Pancreas (tissue), 10 donors: ENCODE data around the gene SH3GLB1. TPM values are rescaled to one million over a fixed set of nuclear protein-coding genes. Genes with fewer than 3 reads are reported as not detected.
A peak's percentile ranks its signal among the peaks of the same experiment; 100 is the strongest.

Experiments used
- ATAC-seq, 4 donors: fragments of 200-7000 bp; cut with Tn5 transposase; one replicate each; pipeline versions ENCODE4 v1.8.0 to v1.9.1; 2020; ENCODE audit warnings: mild to moderate bottlenecking in 4 of 4, moderate library complexity in 4 of 4
- DNase-seq, 6 donors: peaks; one replicate each; pipeline ENCODE4 v3.0.0-alpha.2; 2020
- FAIRE-seq: peaks from 2 replicates; lab custom pipeline; 2012; peaks lifted over from hg19 to GRCh38; lab: Jason Lieb, UNC
- H3K27ac ChIP-seq, 4 donors: fragments of 200-600 bp; sonication (generic); 1 replicate in 3 of 4; 2 replicates in 1 of 4; pipeline versions ENCODE4 v1.5.0 to v1.8.0; 2020
- H3K27me3 ChIP-seq, 4 donors: fragments of 200-600 bp; one replicate each; pipeline ENCODE4 v1.8.0; 2021
- H3K36me3 ChIP-seq, 3 donors: fragments of 200-600 bp; sonication (generic) in 1 of 3; one replicate each; pipeline versions ENCODE4 v1.5.0 to v1.8.0; 2020 to 2021
- H3K4me1 ChIP-seq, 3 donors: fragments of 200-600 bp; one replicate each; pipeline ENCODE4 v1.8.0; 2021
- H3K4me3 ChIP-seq, 4 donors: fragments of 200-600 bp; sonication (generic) in 2 of 4; one replicate each; pipeline versions ENCODE4 v1.5.0 to v1.8.0; 2020 to 2021
- H3K9me3 ChIP-seq, 4 donors: fragments of 200-600 bp; one replicate each; pipeline ENCODE4 v1.8.0; 2021
- WGBS, 2 donors: extraction: QIAGEN DNeasy Blood & Tissue Kit; methylation state at CpG; one replicate each; pipeline ENCODE4 v1.1.7; 2013; 5-methylcytosine and 5-hydroxymethylcytosine counted together
- intact Hi-C, 3 donors: fragments of 100-400 bp; cut with DNase I; formaldehyde crosslinking; loops; one replicate each; pipeline versions ENCODE4 v1.11.1 to v1.14.2; 2022
- polyA plus RNA-seq, 2 donors: library from polyadenylated mRNA; stranded (reverse); fragments of 200-250 nt; gene quantifications; one replicate each; pipeline ENCODE4 v1.2.3, GENCODE V29; 2013
- total RNA-seq, 6 donors: library from RNA; stranded (reverse); fragmentation: NEBNext Ultra II Directional in 4 of 6; extraction: Animal tissue kit (Norgen Biotek cat#: 25700) in 4 of 6; gene quantifications; one replicate each; pipeline versions ENCODE4 v1.2.1 to v1.2.4, GENCODE V29; 2021 to 2023
- TF ChIP-seq, protein P1 (sequence below), 4 donors: fragments of 200-600 bp; sonication (generic) in 3 of 4; IDR thresholded peaks; one replicate each; pipeline versions ENCODE4 v1.5.0 to v1.8.0; 2021; ENCODE audit warnings: antibody characterized with exemption in 4 of 4
- donor health status: healthy with polysubstance abuse.
- donor health status: DM: no; HTN: no; CAD: no; lungs with moderate emphysema.
- donor health status: DM: no; HTN: no; CAD: no.
- donor health status: control.
- donor health status: control.
- donor health status: Bipolar disorder and iron deficiency.
- donor health status: DM: yes; HTN: yes; CAD: no.
- donor health status: DM: no; HTN: no; CAD: no.
- donor health status: DM: no; HTN: no; CAD: no.
- donor health status: DM: yes; HTN: yes; CAD: no.

Gene SH3GLB1
- total and polyA plus RNA-seq, 8 donors: 15.3 to 48.3 (median 41.0) TPM

DNA sequence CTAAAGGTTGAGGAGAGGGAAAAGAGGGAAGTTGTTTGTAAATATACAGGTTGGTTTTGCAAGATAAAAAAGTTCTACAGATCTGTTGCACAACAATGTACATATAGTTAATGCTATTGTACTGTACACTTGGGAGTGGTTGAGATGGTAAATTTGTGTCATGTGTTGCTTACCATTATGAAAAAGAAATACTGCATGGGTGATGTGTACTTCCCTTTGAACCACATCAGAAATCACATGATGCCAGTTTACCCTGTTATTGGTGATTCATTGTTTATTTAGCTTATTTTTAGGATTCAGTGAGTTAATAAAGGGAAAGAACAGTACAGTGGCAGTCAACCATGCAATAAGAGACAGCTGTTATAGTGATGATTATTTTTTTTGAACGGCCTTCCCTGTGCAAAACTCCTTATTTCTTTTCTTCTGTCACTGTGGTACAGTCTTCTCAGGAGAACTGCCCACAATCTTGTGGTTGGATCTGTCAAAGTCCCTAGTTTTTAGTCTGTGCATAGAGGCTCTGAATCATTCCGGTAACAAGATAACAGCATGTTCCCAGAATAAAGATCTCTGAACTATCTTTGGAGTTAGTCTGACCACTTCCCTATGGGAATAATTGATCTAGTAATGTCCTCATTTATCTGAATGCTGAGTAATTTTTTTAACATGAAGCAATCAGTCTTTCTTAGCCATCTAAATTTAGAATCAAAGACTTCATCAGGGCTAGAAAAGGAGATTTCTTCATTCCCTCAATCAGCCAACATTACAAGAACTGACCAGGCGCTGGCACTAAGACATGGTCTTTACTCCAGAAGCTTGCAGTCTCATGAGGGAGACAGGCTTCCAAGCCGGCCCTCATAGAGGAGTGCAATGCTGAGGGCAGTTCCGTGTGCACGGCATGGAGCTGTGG, 84.2 kb downstream of the SH3GLB1 start:
- no peak for FAIRE-seq
- TF ChIP-seq, protein P1, sequence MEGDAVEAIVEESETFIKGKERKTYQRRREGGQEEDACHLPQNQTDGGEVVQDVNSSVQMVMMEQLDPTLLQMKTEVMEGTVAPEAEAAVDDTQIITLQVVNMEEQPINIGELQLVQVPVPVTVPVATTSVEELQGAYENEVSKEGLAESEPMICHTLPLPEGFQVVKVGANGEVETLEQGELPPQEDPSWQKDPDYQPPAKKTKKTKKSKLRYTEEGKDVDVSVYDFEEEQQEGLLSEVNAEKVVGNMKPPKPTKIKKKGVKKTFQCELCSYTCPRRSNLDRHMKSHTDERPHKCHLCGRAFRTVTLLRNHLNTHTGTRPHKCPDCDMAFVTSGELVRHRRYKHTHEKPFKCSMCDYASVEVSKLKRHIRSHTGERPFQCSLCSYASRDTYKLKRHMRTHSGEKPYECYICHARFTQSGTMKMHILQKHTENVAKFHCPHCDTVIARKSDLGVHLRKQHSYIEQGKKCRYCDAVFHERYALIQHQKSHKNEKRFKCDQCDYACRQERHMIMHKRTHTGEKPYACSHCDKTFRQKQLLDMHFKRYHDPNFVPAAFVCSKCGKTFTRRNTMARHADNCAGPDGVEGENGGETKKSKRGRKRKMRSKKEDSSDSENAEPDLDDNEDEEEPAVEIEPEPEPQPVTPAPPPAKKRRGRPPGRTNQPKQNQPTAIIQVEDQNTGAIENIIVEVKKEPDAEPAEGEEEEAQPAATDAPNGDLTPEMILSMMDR (IDR thresholded peaks at IDR 0.05): no peak
- H3K27ac ChIP-seq: peak overlapping the region in 2 of 4 donors; percentile 42 to 48
- H3K4me1 ChIP-seq: peaks cover 15 to 32% (median 15%) of the 10 kb centered on the region in 3 donors
- H3K9me3 ChIP-seq: no peaks in the 10 kb centered on the region
- no peaks in the 10 kb centered on the region for H3K36me3 ChIP-seq
- no peak overlapping the region for H3K4me3 ChIP-seq
- no peaks in the 10 kb centered on the region for H3K27me3 ChIP-seq
- peak in 3 of 4 donors; percentile 1 to 49 (median 20) for ATAC-seq
- no peak for DNase-seq
- intact Hi-C loops: no loop called here
- 77 to 81% methylated on average over 6 of the region's 6 CpGs for WGBS, 2 donors

DNA sequence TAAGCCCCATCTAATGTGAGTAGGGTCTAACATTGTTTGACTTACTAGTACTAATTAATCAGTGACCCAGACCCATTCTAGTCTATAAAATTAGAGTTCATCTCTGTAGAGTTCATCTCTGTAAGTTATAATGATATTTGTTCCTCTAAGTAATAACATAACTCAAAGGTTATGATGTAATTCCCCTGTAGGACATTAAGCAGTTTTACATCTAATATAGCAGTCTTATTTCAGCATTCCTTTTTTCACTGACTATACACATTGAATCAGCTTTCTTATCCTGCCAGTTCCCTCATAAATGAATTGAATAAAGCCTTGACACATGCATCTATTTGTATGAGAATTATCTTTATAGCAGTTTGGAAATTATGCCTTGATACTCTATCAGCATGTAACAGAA, 90.9 kb downstream of the SH3GLB1 start:
- no peaks in the 10 kb centered on the region for H3K27me3 ChIP-seq
- TF ChIP-seq, protein P1 (IDR thresholded peaks at IDR 0.05): no peak
- H3K27ac ChIP-seq: no peak overlapping the region
- FAIRE-seq: no peak
- ATAC-seq: no peak
- peaks cover 16 to 17% (median 16%) of the 10 kb centered on the region in 3 donors for H3K4me1 ChIP-seq
- H3K9me3 ChIP-seq: no peaks in the 10 kb centered on the region
- H3K4me3 ChIP-seq: no peak overlapping the region
- no peaks in the 10 kb centered on the region for H3K36me3 ChIP-seq
- DNase-seq: no peak
- intact Hi-C loops: no loop called here

Other genes with a start within 250 kb of the SH3GLB1 start
- under 1 TPM in 1 of 6 donors, not detected in 5; 0.44 TPM for gene CLCA1, start 235.6 kb upstream of the SH3GLB1 start, total RNA-seq
- gene CLCA1, start 235.6 kb upstream of the SH3GLB1 start, polyA plus RNA-seq: under 1 TPM; 0.05 to 0.11 TPM
- gene CLCA4, start 157.5 kb upstream of the SH3GLB1 start, total RNA-seq: under 1 TPM in 2 of 6 donors, not detected in 4; 0.06 to 0.13 TPM
- gene CLCA4, start 157.5 kb upstream of the SH3GLB1 start, polyA plus RNA-seq: under 1 TPM; 0.07 to 0.19 TPM
- gene SELENOF, start 209.6 kb downstream of the SH3GLB1 start, total RNA-seq: 10 to 100 TPM; 47.9 to 98.5 (median 80.2) TPM
- gene SELENOF, start 209.6 kb downstream of the SH3GLB1 start, polyA plus RNA-seq: 10 to 100 TPM; 28.9 to 89.8 TPM
- gene HS2ST1, start 210.1 kb downstream of the SH3GLB1 start, total RNA-seq: 10 to 100 TPM in 4 of 6 donors, 1 to 10 TPM in 2; 8.7 to 16.1 (median 13.8) TPM
- gene HS2ST1, start 210.1 kb downstream of the SH3GLB1 start, polyA plus RNA-seq: 1 to 10 TPM; 2.8 to 6.6 TPM